AG04450 (cell line): ENCODE measurements around the gene RNF212. TPM values are rescaled to one million over a fixed set of nuclear protein-coding genes. Genes with fewer than 3 reads are reported as not detected.

Experiments used
- CTCF ChIA-PET: fragments of 300-600, 350-600 bp; formaldehyde crosslinking; extraction: SDS; loops from one replicate; lab custom pipeline; 2022; ENCODE audit warnings: antibody characterized with exemption, inconsistent platforms; lab: Charles Lee
- POLR2A ChIA-PET: fragments of 350-600 bp; formaldehyde crosslinking; extraction: SDS; loops from one replicate; lab custom pipeline; 2021; ENCODE audit warnings: antibody characterized with exemption, inconsistent platforms; lab: Yijun Ruan, JAX
- DNase-seq: peaks from one replicate; pipeline ENCODE4 v3.0.0-alpha.2; 2011; ENCODE audit warnings: low read depth, low spot score
- H3K27ac ChIP-seq: one replicate; pipeline ENCODE4 v1.5.1; 2012; ENCODE audit warnings: low read depth, low read length, control low read depth
- H3K27me3 ChIP-seq: one replicate; pipeline ENCODE4 v1.6.0; 2012; ENCODE audit warnings: low read length; ENCODE audit not compliant: control insufficient read depth, insufficient read depth
- H3K4me3 ChIP-seq: 2 replicates; pipeline ENCODE4 v1.5.1; 2011; ENCODE audit warnings: mild to moderate bottlenecking, low read depth, low read length, control low read depth
- H3K9me3 ChIP-seq: 2 replicates; pipeline ENCODE4 v1.5.1; 2012; ENCODE audit warnings: low read length; ENCODE audit not compliant: control insufficient read depth, insufficient read depth
- CTCF ChIP-seq: IDR thresholded peaks from 2 replicates; pipeline ENCODE4 v1.5.1; 2011; ENCODE audit warnings: low read depth, low read length, control low read depth, inconsistent platforms
- polyA plus RNA-seq: library from polyadenylated mRNA; depleted of rRNA; stranded (reverse); fragments of >200 nt; gene quantifications from 2 replicates; pipeline ENCODE4 v1.2.3, GENCODE V29; 2011

RNF212 gene
- polyA plus RNA-seq, 1 experiment, result 0.88 TPM

GRCh38 chr4:1111259-1111809 is 2.0 kb downstream of the RNF212 start:
- Histone ChIP-seq H3K27me3 (peaks cover 25% of the 10 kb centered on the region), H3K4me3 (no peak overlapping the region), H3K9me3 (peaks cover 2% of the 10 kb centered on the region; the same call in 1 of the 2 replicates), H3K27ac (no peak overlapping the region)
- ChIA-PET CTCF (no interaction called here), POLR2A (no interaction called here)
- no peak for DNase-seq
- TF ChIP-seq CTCF, result no peak

- DNase-seq, result no peak
Observed at GRCh38 chr4:1109898-1110506, 3.4 kb downstream of the RNF212 start.

GRCh38 chr4:1109333-1109732 is 4.0 kb downstream of the RNF212 start:
- Histone ChIP-seq H3K4me3 (no peak overlapping the region), H3K27ac (no peak overlapping the region), H3K9me3 (peaks cover 2% of the 10 kb centered on the region; the same call in 1 of the 2 replicates), H3K27me3 (peaks cover 23% of the 10 kb centered on the region)
- CTCF ChIA-PET, result interaction anchor here (0.6 to 0.7 kb wide), 2 partner anchors 22 to 36 kb away, joined by 3 read pairs; no protein-coding TSS in a partner anchor
- DNase-seq, result no peak
- POLR2A ChIA-PET, result no interaction called here
- TF ChIP-seq CTCF, result no peak

More at GRCh38 chr4:1109898-1110506, 3.4 kb downstream of the RNF212 start:
- Histone ChIP-seq H3K9me3 (peaks cover 2% of the 10 kb centered on the region; the same call in 1 of the 2 replicates), H3K27me3 (peaks cover 23% of the 10 kb centered on the region), H3K27ac (no peak overlapping the region), H3K4me3 (no peak overlapping the region)
- ChIA-PET POLR2A (no interaction called here), CTCF (interaction anchor here (0.6 kb wide), 1 partner anchor 21 kb away, joined by 3 read pairs; no protein-coding TSS in a partner anchor)
- no peak for TF ChIP-seq CTCF

DNA sequence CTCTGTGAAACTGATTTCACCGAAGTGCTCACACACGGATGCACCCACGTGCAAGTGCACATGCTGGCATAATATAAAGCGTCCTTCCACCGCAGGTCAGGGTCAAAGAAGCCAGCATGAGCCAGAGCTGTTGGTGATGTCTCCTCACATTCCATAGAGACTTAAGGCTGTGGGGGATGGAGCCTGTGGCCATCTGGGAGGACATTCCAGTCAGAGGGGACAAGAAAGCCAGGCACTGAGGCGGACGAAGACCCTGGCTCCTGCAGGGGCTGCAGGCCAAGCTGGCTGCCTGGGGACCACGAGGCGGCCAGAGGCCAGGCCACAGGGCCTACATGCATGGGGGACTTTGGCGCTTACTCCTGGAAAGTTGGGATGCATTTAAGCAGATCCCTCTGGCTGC is 7.7 kb downstream of the RNF212 start:
- no peak overlapping the region for H3K27ac ChIP-seq
- DNase-seq, result no peak
- no peak overlapping the region for H3K4me3 ChIP-seq
- H3K9me3 ChIP-seq, result no peaks in the 10 kb centered on the region
- CTCF ChIA-PET, result no interaction called here
- POLR2A ChIA-PET, result no interaction called here
- peaks cover 20% of the 10 kb centered on the region for H3K27me3 ChIP-seq
- TF ChIP-seq CTCF, result no peak

GRCh38 chr4:1105067-1105466 is 8.3 kb downstream of the RNF212 start:
- ChIA-PET POLR2A (no interaction called here), CTCF (interaction anchor here (0.8 kb wide), 1 partner anchor 26 kb away, joined by 3 read pairs; no protein-coding TSS in a partner anchor)
- no peaks in the 10 kb centered on the region for H3K9me3 ChIP-seq
- H3K4me3 ChIP-seq, result no peak overlapping the region
- no peak for TF ChIP-seq CTCF
- H3K27me3 ChIP-seq, result peaks cover 24% of the 10 kb centered on the region
- H3K27ac ChIP-seq, result no peak overlapping the region
- DNase-seq, result no peak
